Peyer's patch (tissue), 4 donors: ENCODE results near the gene C11orf54. TPM values are rescaled to one million over a fixed set of nuclear protein-coding genes. Genes with fewer than 3 reads are reported as not detected.
A peak's percentile ranks its signal among the peaks of the same experiment; 100 is the strongest.

Experiments used
- DNase-seq, 3 donors: peaks; one replicate each; pipeline ENCODE4 v3.0.0-alpha.2; 2017 to 2019
- H3K27ac ChIP-seq, 4 donors: fragments of 200-600 bp; sonication (generic); one replicate each; pipeline ENCODE4 v1.5.1; 2016 to 2019
- H3K27me3 ChIP-seq, 2 donors: fragments of 200-600 bp; sonication (generic); one replicate each; pipeline ENCODE4 v1.5.1; 2019
- H3K36me3 ChIP-seq, 3 donors: fragments of 200-600 bp; sonication (generic); one replicate each; pipeline ENCODE4 v1.5.1; 2016 to 2019
- H3K4me1 ChIP-seq, 4 donors: fragments of 200-600 bp; sonication (generic); one replicate each; pipeline ENCODE4 v1.5.1; 2016 to 2019
- H3K4me3 ChIP-seq, 4 donors: fragments of 200-600 bp; sonication (generic); 1 replicate in 3 of 4; 2 replicates in 1 of 4; pipeline ENCODE4 v1.5.1; 2016 to 2019; ENCODE audit warnings: mild to moderate bottlenecking in 1 of 4
- H3K9me3 ChIP-seq, 4 donors: fragments of 200-600 bp; sonication (generic); one replicate each; pipeline ENCODE4 v1.5.1; 2016 to 2019; ENCODE audit warnings: mild to moderate bottlenecking in 1 of 4
- CTCF ChIP-seq, 6 experiments: fragments of 450-650 bp in 4 of 6; fragments of 200-600 bp in 2 of 6; sonication (generic) in 1 of 6; IDR thresholded peaks; one replicate each; pipeline ENCODE4 v1.5.1; 2017 to 2019; ENCODE audit warnings: antibody characterized with exemption in 6 of 6, mild to moderate bottlenecking in 3 of 6, moderate library complexity in 1 of 6
- POLR2A ChIP-seq, 2 donors: fragments of 450-650 bp; IDR thresholded peaks; one replicate each; pipeline ENCODE4 v1.5.1; 2017; ENCODE audit warnings: antibody characterized with exemption in 2 of 2, mild to moderate bottlenecking in 2 of 2, moderate library complexity in 2 of 2
- total RNA-seq, 4 donors: library from RNA; depleted of rRNA; stranded (reverse); fragments of >200 nt; gene quantifications; one replicate each; pipeline ENCODE4 v1.1.0, GENCODE V29; 2016

The C11orf54 gene
- total RNA-seq, 4 donors from 2014 or later = 33.8 to 130 (median 69.0) TPM

GRCh38 chr11:93710239-93710638, 31.2 kb upstream of the C11orf54 start:
- H3K36me3 ChIP-seq = peaks cover 0 to 55% (median 0%) of the 10 kb centered on the region in 3 donors
- no peaks in the 10 kb centered on the region for H3K27me3 ChIP-seq
- H3K9me3 ChIP-seq = no peaks in the 10 kb centered on the region
- no peak overlapping the region for H3K27ac ChIP-seq
- no peak overlapping the region for H3K4me3 ChIP-seq
- no peak for TF ChIP-seq CTCF (IDR thresholded peaks at IDR 0.05)
- TF ChIP-seq POLR2A (IDR thresholded peaks at IDR 0.05) = no peak
- no peaks in the 10 kb centered on the region for H3K4me1 ChIP-seq
- no peak for DNase-seq

GRCh38 chr11:93712678-93713077, 28.8 kb upstream of the C11orf54 start:
- TF ChIP-seq POLR2A (IDR thresholded peaks at IDR 0.05) (no peak), CTCF (IDR thresholded peaks at IDR 0.05) (no peak)
- no peak for DNase-seq
- no peak overlapping the region for H3K27ac ChIP-seq
- no peaks in the 10 kb centered on the region for H3K9me3 ChIP-seq
- H3K4me3 ChIP-seq = no peak overlapping the region
- peaks cover 0 to 48% (median 0%) of the 10 kb centered on the region in 3 donors for H3K36me3 ChIP-seq
- no peaks in the 10 kb centered on the region for H3K27me3 ChIP-seq
- peaks cover 0 to 1% (median 0%) of the 10 kb centered on the region in 4 donors for H3K4me1 ChIP-seq

- Histone ChIP-seq H3K27ac (no peak overlapping the region), H3K4me1 (peaks cover 0 to 11% (median 0%) of the 10 kb centered on the region in 4 donors), H3K36me3 (peaks cover 0 to 23% (median 0%) of the 10 kb centered on the region in 3 donors), H3K4me3 (no peak overlapping the region), H3K27me3 (no peaks in the 10 kb centered on the region), H3K9me3 (no peaks in the 10 kb centered on the region)
- TF ChIP-seq POLR2A (IDR thresholded peaks at IDR 0.05) = no peak
- TF ChIP-seq CTCF (IDR thresholded peaks at IDR 0.05) = no peak
- DNase-seq = no peak
Observed at GRCh38 chr11:93715797-93716396, 25.6 kb upstream of the C11orf54 start.

- peak overlapping the region in 2 of 4 donors; percentile 25 to 68 for H3K27ac ChIP-seq
- TF ChIP-seq CTCF (IDR thresholded peaks at IDR 0.05) (no peak), POLR2A (IDR thresholded peaks at IDR 0.05) (no peak)
- no peaks in the 10 kb centered on the region for H3K9me3 ChIP-seq
- peaks cover 0 to 11% (median 0%) of the 10 kb centered on the region in 4 donors for H3K4me1 ChIP-seq
- no peaks in the 10 kb centered on the region for H3K27me3 ChIP-seq
- H3K4me3 ChIP-seq = no peak overlapping the region
- peaks cover 0 to 31% (median 0%) of the 10 kb centered on the region in 3 donors for H3K36me3 ChIP-seq
- DNase-seq = no peak
Observed at GRCh38 chr11:93717501-93717900, 24.0 kb upstream of the C11orf54 start.

GRCh38 chr11:93718057-93718563, 23.4 kb upstream of the C11orf54 start:
- Histone ChIP-seq H3K9me3 (no peaks in the 10 kb centered on the region), H3K36me3 (peaks cover 0 to 37% (median 0%) of the 10 kb centered on the region in 3 donors)

More at GRCh38 chr11:93718057-93718563, 23.4 kb upstream of the C11orf54 start:
- no peak for DNase-seq
- H3K4me3 ChIP-seq = no peak overlapping the region
- H3K4me1 ChIP-seq = peaks cover 0 to 11% (median 0%) of the 10 kb centered on the region in 4 donors
- peak overlapping the region in 2 of 4 donors; percentile 25 to 68 for H3K27ac ChIP-seq
- H3K27me3 ChIP-seq = no peaks in the 10 kb centered on the region
- no peak for TF ChIP-seq CTCF (IDR thresholded peaks at IDR 0.05)
- no peak for TF ChIP-seq POLR2A (IDR thresholded peaks at IDR 0.05)
